Fibroblast of villous mesenchyme (primary cell): ENCODE data around the gene RNF217. TPM values are rescaled to one million over a fixed set of nuclear protein-coding genes. Genes with fewer than 3 reads are reported as not detected.
A peak's percentile ranks its signal among the peaks of the same experiment; 100 is the strongest.

Source experiments
- DNase-seq: peaks from one replicate; pipeline ENCODE4 v3.0.0-alpha.2; 2010; ENCODE audit warnings: low read depth
- H3K4me3 ChIP-seq: 2 replicates; pipeline ENCODE4 v1.5.1; 2011; ENCODE audit warnings: low read depth, mild to moderate bottlenecking, low read length
- CTCF ChIP-seq: IDR thresholded peaks from 2 replicates; pipeline ENCODE4 v1.5.1; 2012; ENCODE audit warnings: low read depth, mild to moderate bottlenecking, low read length; ENCODE audit not compliant: insufficient read depth
- total RNA-seq: library from RNA; depleted of rRNA; stranded (reverse); fragments of >200 nt; gene quantifications from 2 replicates; pipeline ENCODE4 v1.2.3, GENCODE V29; 2012

The RNF217 gene
- total RNA-seq, 1 donor, result 25.5 TPM

DNA sequence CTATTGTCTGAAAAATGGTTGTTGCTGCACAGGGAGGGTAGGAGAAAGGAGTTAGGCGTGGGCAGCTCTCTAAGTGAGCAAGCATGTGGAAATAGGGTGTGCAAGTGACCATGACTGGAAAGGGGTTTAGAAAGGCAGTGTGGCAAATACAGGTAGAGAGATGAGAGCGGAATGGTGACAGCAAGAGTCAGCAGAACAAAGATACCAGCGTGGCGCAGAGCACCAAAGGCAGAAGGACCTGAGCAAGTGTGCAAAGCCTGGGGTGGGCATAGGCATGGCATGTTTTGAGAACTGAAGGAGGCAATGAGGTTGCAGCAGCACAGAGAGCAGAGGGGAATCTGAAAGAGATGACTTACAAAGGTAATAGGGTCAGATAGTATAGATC, 17.0 kb downstream of the RNF217 start:
- DNase-seq, result no peak
- no peak for TF ChIP-seq CTCF
- no peak overlapping the region for H3K4me3 ChIP-seq

DNA sequence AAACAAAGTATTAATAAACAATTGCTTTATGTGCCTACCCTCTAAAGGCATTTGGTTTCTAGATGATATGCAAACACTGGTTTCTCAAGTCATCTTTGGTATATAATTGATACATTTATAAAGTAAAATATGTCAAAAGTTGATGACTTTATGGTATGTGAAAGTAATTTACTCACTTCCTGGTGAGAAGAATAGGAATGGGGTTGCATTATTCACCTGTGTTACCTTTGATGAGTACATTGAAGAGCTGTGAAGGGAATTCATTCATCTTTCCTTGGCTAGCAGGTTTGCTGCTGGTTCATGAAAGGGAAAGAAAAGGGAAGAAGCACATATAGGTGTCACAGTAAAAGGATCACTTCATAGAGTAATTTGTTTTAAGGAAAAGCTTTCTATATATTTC, 20.4 kb downstream of the RNF217 start:
- no peak overlapping the region for H3K4me3 ChIP-seq
- no peak for TF ChIP-seq CTCF
- no peak for DNase-seq

DNA sequence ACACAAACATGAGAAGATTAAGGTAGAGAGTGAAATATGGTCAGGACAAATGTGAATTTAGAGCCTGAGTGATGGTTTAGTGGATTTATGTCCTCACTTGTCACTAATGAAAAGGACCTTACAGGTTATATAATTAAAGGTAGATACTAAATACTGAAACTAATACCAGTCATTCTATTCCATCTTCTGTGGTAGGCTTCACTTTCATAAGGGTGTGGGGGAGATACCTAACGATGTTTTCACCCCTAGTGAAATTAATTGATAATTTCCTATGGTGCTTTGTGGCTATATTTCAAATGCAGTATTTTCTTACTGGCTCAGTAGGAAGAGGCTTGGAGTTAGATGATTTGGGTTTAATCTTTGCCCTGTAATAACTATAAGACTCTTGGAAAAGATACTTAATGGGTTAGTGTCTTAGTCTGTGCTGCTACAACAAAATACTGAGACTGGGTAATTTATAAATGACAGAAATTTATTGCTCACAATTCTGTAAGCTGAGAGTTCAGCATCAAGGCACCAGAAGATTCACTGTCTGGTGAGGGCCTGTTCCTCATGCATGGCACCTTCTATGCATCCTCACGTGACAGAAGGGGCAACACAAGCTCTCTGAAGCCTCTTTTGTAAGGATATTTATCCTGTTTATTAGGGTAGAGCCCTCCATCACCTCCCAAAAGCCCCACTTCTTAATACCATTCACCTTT, 21.3 kb downstream of the RNF217 start:
- no peak for DNase-seq
- TF ChIP-seq CTCF, result no peak
- H3K4me3 ChIP-seq, result no peak overlapping the region

DNA sequence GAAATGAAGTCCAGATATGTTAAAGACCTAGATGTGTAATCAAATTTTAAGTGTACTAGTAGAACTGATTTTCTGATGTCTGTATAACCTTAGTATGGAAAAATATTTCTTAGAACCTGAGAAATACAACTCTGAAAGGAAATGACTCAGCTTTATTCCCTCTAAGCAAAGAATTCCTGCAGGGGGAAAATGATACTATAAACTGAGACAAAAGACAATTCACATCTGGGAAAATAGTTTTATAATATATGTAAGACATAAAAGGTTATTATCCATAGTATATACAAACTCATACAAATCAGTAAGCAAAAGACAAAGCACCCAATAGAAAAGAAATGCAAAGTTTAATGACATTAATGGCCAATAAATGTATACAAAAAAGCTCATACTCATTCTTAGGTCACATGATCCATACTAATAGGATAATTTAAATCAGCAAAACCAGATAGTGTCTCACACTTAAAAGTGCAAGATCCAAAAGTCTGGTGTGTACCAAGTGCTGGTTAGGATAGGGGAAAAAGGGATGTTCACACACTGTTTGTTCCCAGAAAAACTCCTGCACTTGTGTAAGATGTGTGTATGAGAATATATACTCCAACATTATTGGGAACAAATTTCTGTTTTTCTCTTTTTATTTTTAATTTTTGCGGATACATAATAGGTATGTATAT, 22.6 kb downstream of the RNF217 start:
- DNase-seq, result peak; percentile 44
- no peak for TF ChIP-seq CTCF
- no peak overlapping the region for H3K4me3 ChIP-seq

GRCh38 chr6:124986164-124986563, 23.9 kb downstream of the RNF217 start:
- H3K4me3 ChIP-seq, result no peak overlapping the region
- TF ChIP-seq CTCF, result no peak
- DNase-seq, result no peak

- DNase-seq, result no peak
- no peak for TF ChIP-seq CTCF
- no peak overlapping the region for H3K4me3 ChIP-seq
Measured at GRCh38 chr6:124987291-124987690, 25.1 kb downstream of the RNF217 start.
